Skeletal muscle tissue (tissue), 4 donors: ENCODE results near the gene RMND5A. TPM values are rescaled to one million over a fixed set of nuclear protein-coding genes. Genes with fewer than 3 reads are reported as not detected.
"Not testable (repeated sequence)": the region's sequence is repeated elsewhere in the genome, so short reads cannot be mapped to it uniquely, and the experiment has no call there.

ENCODE experiments used
- H3K27ac ChIP-seq: one replicate; pipeline ENCODE4 v1.7.0; 2013; ENCODE audit warnings: mild to moderate bottlenecking, low read depth, low read length, inconsistent platforms
- H3K27me3 ChIP-seq, 3 donors: one replicate each; pipeline ENCODE4 v1.7.0; 2013; ENCODE audit warnings: low read length in 3 of 3; ENCODE audit not compliant: control insufficient read depth in 3 of 3, insufficient read depth in 3 of 3
- H3K36me3 ChIP-seq, 3 donors: one replicate each; pipeline ENCODE4 v1.7.0; 2013; ENCODE audit warnings: low read length in 3 of 3; ENCODE audit not compliant: control insufficient read depth in 3 of 3, insufficient read depth in 3 of 3
- H3K4me1 ChIP-seq, 3 donors: one replicate each; pipeline ENCODE4 v1.7.0; 2013; ENCODE audit warnings: low read length in 3 of 3, mild to moderate bottlenecking in 3 of 3; ENCODE audit not compliant: control insufficient read depth in 3 of 3, insufficient read depth in 3 of 3
- H3K4me3 ChIP-seq, 3 donors: one replicate each; pipeline ENCODE4 v1.7.0; 2013; ENCODE audit warnings: low read length in 3 of 3
- H3K9ac ChIP-seq, 3 donors: one replicate each; pipeline ENCODE4 v1.7.0; 2013; ENCODE audit warnings: low read length in 3 of 3, mild to moderate bottlenecking in 3 of 3, moderate library complexity in 2 of 3, low read depth in 1 of 3
- H3K9me3 ChIP-seq, 3 donors: one replicate each; pipeline ENCODE4 v1.7.0; 2013; ENCODE audit warnings: low read length in 3 of 3; ENCODE audit not compliant: control insufficient read depth in 3 of 3
- total RNA-seq: library from RNA; depleted of rRNA; stranded (reverse); fragments of >200 nt; gene quantifications from one replicate; pipeline ENCODE4 v1.2.3, GENCODE V29; 2014
- donor health status: Osteomylitis.

Gene RMND5A
- total RNA-seq, 1 donor from 2014 or later = 46.4 TPM

DNA sequence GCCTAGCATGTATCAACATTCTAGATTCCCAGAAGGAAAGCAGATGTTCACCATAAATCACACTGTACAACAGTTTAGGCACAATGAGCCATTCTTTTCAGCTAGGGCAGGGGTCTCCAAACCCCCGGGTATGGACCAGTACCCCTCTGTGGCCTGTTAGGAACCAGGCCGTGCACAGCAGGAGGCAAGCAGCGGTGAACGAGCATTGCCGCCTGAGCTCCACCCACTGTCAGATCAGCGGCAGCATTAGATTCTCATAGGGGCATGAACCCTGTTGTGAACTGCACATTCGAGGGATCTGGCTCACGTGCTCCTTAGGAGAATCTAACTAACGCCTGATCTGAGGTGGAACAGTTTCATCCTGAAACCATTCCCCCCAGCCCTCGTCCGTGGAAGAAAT, 19.8 kb downstream of the RMND5A start:
- H3K27me3 ChIP-seq, H3K4me3 ChIP-seq, H3K36me3 ChIP-seq, H3K27ac ChIP-seq, H3K9ac ChIP-seq, H3K4me1 ChIP-seq, H3K9me3 ChIP-seq: not testable (repeated sequence)

DNA sequence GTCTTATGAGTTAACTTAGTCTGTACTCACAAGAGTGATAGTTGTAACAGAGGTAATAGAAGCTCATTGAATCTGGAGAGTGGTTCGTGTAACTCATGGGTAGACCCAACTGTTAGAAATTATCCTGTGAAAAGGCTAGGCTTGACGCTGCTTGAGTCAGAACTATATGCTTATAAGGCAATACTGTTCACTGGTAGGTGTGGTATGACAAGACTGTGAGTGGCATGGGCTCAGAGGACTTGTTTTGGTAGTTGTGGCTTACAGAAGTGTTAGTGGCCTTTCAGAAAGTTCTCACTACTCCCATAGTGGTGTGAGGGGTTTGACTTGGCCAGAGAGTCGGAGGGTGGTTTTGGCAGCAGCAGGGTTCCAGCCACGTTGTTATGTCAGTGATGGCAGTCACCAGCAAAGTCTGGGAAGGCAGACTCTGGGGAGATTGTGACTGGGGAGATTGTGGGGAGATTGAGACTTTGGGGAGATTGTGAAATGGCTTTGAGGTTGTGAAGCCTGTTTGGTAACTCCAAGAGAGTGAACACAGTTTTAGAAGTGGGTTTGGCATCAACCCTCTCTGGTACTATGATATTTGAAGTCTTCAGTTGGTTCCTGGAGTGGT, 21.9 kb downstream of the RMND5A start:
- H3K4me3 ChIP-seq, H3K4me1 ChIP-seq, H3K27ac ChIP-seq, H3K9ac ChIP-seq, H3K36me3 ChIP-seq, H3K27me3 ChIP-seq, H3K9me3 ChIP-seq: not testable (repeated sequence)

DNA sequence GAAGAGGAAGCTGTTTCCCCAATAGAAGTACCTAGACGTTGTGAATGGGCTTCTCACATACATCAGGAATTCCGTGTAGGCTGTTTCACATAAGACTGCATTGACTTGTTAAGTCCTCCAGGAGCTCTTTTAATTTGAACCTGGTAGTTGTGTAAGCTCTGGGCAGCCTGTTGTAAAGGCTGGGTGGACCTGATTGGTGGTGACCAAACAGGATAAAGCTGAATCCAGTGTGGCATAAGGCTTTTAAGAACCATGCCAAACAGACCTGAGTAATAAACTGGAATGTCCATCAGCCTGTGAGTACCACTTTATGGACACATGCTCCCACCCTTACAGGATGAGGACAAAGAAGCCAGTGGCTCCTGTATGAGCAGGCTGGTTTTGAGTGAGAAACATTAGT, 24.1 kb downstream of the RMND5A start:
- H3K27ac ChIP-seq = no peak overlapping the region
- no peak overlapping the region for H3K9ac ChIP-seq
- H3K27me3 ChIP-seq = no peaks in the 10 kb centered on the region
- H3K4me1 ChIP-seq = peaks cover 4 to 14% (median 9%) of the 10 kb centered on the region in 3 donors
- H3K36me3 ChIP-seq = peaks cover 0 to 7% (median 0%) of the 10 kb centered on the region in 3 donors
- H3K9me3 ChIP-seq = no peaks in the 10 kb centered on the region
- no peak overlapping the region for H3K4me3 ChIP-seq

DNA sequence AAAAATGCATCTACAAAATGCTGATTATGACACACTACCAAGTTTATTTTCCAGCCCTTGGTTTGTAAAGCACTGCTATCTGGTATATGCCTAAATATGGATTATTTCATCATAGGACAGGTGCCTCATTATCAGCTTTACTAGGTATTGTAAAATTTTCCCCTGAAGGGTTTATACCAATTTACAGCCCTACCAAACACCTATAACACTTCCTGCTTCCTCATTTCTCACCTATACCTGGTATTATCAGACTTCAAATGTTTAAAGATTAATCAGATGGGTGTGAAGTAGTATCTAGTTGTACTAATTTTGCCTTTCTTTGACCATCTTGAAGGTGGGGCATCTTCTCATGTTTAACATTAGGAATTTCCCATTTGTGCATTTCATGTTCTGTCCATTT, 26.8 kb downstream of the RMND5A start:
- H3K4me3 ChIP-seq = no peak overlapping the region
- H3K4me1 ChIP-seq = peaks cover 4 to 17% (median 12%) of the 10 kb centered on the region in 3 donors
- H3K27ac ChIP-seq = no peak overlapping the region
- H3K9me3 ChIP-seq = no peaks in the 10 kb centered on the region
- H3K27me3 ChIP-seq = no peaks in the 10 kb centered on the region
- peaks cover 0 to 7% (median 0%) of the 10 kb centered on the region in 3 donors for H3K36me3 ChIP-seq
- H3K9ac ChIP-seq = no peak overlapping the region

DNA sequence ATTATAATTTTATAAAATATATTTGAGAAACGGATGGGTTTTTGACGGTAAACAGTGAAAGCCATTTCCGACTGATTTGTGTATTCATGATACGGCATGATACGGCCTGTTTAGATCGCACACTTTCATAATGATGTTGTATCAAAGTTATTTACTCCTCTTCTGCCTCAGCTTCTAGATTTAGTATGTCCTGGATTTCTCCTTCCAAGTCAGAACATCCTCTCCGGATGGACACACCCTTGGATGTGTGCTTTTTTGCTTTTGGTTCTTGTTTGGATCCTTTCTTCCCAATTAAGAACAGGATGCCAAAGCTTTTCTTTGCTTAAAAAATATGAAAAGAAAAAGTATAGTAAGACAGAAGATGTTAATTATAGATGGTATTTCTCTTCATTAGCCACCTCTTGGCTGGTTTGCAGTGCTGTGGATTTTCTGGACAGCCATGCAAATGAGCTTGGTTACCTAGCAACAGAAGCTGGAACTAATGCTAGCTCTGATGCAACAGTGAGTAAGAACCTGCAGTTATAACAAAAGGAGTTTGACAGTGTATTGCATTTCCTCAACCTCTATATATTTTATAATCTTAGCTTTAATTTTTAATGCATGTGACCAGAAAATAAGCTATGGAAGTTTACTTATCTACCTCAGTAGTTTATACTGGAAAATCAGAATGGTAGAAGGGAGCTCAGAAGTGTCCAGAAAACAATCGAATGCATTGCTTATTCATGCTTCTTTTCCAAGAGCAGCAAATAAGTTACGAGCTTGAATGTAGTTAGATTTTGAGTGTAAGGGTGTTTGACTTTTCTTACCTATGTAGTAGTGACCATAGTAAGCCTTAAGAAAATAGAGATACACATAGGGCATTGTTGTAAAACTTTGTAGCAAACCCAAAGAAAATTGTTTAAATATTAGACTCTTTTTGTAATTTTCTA, 27.9 kb downstream of the RMND5A start:
- H3K9me3 ChIP-seq = no peaks in the 10 kb centered on the region
- no peak overlapping the region for H3K4me3 ChIP-seq
- H3K4me1 ChIP-seq = peaks cover 4 to 17% (median 12%) of the 10 kb centered on the region in 3 donors
- H3K36me3 ChIP-seq = peaks cover 3 to 14% (median 3%) of the 10 kb centered on the region in 3 donors
- H3K27me3 ChIP-seq = no peaks in the 10 kb centered on the region
- H3K9ac ChIP-seq = no peak overlapping the region
- H3K27ac ChIP-seq = no peak overlapping the region

DNA sequence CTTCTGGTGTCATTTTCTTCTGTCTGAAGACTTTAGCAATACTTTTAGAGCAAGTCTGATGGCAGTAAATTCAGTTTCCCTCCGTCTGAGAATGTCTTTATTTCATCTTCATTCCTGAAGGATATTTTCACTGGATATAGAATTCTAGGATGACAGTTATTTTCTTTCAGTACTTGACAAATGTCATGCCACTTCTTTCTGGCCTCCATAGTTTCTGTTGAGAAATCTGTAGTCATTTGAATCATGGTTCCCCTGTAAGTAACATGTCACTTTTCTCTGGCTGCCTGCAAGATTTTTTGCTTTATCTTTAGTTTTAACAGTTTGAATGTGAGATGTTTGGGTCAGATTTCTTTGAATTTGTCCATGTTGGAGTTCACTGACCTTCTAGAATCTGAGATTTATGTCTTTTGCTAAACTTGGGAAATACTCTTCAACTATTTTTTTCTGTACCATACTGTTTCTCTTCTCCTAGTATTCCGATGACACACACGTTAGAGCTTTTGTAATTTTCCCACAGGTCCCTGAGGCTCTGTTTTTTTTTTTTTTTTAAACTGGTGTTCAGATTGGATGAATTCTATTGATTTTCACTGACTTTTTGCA, 30.2 kb downstream of the RMND5A start:
- H3K9ac ChIP-seq = no peak overlapping the region
- H3K4me1 ChIP-seq = peaks cover 0 to 17% (median 12%) of the 10 kb centered on the region in 3 donors
- no peaks in the 10 kb centered on the region for H3K27me3 ChIP-seq
- H3K27ac ChIP-seq = no peak overlapping the region
- peaks cover 10 to 21% (median 11%) of the 10 kb centered on the region in 3 donors for H3K36me3 ChIP-seq
- H3K4me3 ChIP-seq = no peak overlapping the region
- H3K9me3 ChIP-seq = no peaks in the 10 kb centered on the region

DNA sequence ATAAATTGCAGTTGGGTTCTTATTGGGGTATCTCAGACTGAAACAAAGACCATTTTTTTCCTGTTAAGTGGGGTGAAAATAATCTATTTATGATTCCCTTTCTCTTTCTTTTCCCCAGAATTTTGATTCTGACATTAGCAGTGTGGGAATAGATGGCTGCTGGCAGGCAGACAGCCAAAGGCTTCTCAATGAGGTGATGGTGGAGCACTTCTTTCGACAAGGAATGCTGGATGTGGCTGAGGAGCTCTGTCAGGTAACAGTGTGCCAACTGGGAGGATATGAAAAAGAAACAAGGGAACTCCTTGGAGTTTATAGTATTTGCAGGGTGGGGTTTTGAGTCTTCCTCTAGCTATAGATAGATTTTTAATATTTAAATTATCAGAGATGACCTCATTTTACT, 31.7 kb downstream of the RMND5A start:
- H3K9ac ChIP-seq = no peak overlapping the region
- H3K27ac ChIP-seq = no peak overlapping the region
- H3K9me3 ChIP-seq = no peaks in the 10 kb centered on the region
- H3K36me3 ChIP-seq = peaks cover 10 to 24% (median 13%) of the 10 kb centered on the region in 3 donors
- H3K27me3 ChIP-seq = no peaks in the 10 kb centered on the region
- no peak overlapping the region for H3K4me3 ChIP-seq
- peaks cover 0 to 14% (median 8%) of the 10 kb centered on the region in 3 donors for H3K4me1 ChIP-seq

DNA sequence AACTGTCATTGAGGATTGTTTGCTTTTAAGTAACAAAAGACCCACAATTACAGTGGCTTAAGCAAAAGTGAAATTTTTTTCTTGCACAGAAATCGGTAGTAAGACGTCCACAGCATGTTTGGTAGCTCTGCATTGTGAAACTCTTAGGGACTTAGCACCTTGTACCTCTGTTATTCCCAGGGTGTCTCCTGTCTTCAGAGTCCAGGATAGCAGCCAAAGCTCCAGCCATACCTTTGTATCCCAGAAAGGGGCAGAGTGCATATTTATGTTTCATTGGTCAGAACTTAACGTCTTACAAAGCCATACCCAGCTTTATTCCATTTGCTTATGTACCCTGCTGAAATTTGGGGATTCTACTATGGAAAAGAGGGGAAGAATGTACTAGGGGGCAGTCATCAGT, 32.8 kb downstream of the RMND5A start:
- H3K9ac ChIP-seq = no peak overlapping the region
- no peak overlapping the region for H3K4me3 ChIP-seq
- peaks cover 10 to 24% (median 13%) of the 10 kb centered on the region in 3 donors for H3K36me3 ChIP-seq
- H3K9me3 ChIP-seq = no peaks in the 10 kb centered on the region
- H3K27ac ChIP-seq = no peak overlapping the region
- no peaks in the 10 kb centered on the region for H3K27me3 ChIP-seq
- peaks cover 0 to 8% (median 8%) of the 10 kb centered on the region in 3 donors for H3K4me1 ChIP-seq

DNA sequence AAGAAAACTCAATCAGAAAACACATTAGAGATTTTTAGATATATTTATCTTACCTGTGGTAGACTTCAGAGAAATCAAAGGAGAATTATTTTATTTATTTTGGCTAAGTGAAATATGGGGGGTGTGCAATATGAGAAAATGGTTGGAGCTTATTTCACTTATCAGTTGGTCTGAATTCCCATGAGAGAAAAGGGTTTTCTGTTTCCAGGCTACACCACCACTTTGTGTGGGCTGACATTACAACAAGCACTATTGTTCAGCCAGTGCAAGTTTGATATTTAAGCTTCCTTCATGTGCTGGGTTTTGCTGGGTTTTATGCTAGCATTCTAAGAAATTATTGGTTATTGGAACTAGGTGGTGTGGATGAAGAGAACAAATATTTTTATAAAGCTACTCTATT, 33.5 kb downstream of the RMND5A start:
- no peaks in the 10 kb centered on the region for H3K27me3 ChIP-seq
- no peak overlapping the region for H3K4me3 ChIP-seq
- H3K4me1 ChIP-seq = peaks cover 0 to 5% (median 4%) of the 10 kb centered on the region in 3 donors
- no peak overlapping the region for H3K27ac ChIP-seq
- peaks cover 10 to 24% (median 13%) of the 10 kb centered on the region in 3 donors for H3K36me3 ChIP-seq
- no peak overlapping the region for H3K9ac ChIP-seq
- no peaks in the 10 kb centered on the region for H3K9me3 ChIP-seq

DNA sequence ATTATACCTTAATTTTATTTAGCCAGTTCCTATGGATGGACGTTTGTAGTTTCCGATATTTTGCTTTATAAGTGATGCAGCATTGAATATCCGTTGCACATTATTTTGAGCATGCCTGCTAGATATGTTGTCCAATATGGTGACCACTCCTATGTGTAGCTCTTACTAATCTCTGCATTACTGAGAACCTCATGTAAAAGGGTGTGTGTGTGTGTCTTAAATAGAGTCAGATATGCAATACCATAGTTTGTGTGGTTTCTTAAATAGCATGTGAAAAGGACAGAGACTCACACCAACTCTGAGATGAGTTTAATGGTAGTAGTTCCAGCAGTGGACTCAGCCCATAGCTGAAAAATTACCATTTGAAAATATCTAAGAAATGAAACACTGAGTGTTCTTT, 38.3 kb downstream of the RMND5A start:
- H3K27me3 ChIP-seq = no peaks in the 10 kb centered on the region
- peaks cover 5 to 14% (median 6%) of the 10 kb centered on the region in 3 donors for H3K36me3 ChIP-seq
- no peak overlapping the region for H3K4me3 ChIP-seq
- H3K9me3 ChIP-seq = no peaks in the 10 kb centered on the region
- no peak overlapping the region for H3K9ac ChIP-seq
- H3K27ac ChIP-seq = no peak overlapping the region
- H3K4me1 ChIP-seq = peaks cover 0 to 17% (median 7%) of the 10 kb centered on the region in 3 donors
